GM18499 (cell line): Measurements from ENCODE around the gene CAMTA1.

ENCODE experiments used
- ATAC-seq: cut with Tn5 transposase; IDR thresholded peaks from one replicate; pipeline ENCODE4 v1.9.1; 2021; ENCODE audit warnings: moderate number of reproducible peaks; ENCODE audit not compliant: insufficient read depth, unreplicated experiment

Gene CAMTA1

GRCh38 chr1:7012461-7012924 is 227.2 kb downstream of the CAMTA1 start:
- ATAC-seq: no peak

- ATAC-seq: no peak
These were observed 228.8 kb downstream of the CAMTA1 start for GRCh38 chr1:7013833-7014639.

- ATAC-seq: no peak
These were observed 229.3 kb downstream of the CAMTA1 start for GRCh38 chr1:7014640-7014930.

GRCh38 chr1:7015022-7015421 is 229.8 kb downstream of the CAMTA1 start:
- no peak for ATAC-seq

- ATAC-seq: no peak
These were observed 233.1 kb downstream of the CAMTA1 start for GRCh38 chr1:7018351-7018750.

- no peak for ATAC-seq
These were observed 233.6 kb downstream of the CAMTA1 start for GRCh38 chr1:7018826-7019225.

GRCh38 chr1:7019510-7019909 is 234.3 kb downstream of the CAMTA1 start:
- ATAC-seq: no peak

- ATAC-seq: no peak
These were observed 236.8 kb downstream of the CAMTA1 start for GRCh38 chr1:7022058-7022457.

- ATAC-seq: no peak
These were observed 239.8 kb downstream of the CAMTA1 start for GRCh38 chr1:7025013-7025412.

GRCh38 chr1:7026169-7026568 is 240.9 kb downstream of the CAMTA1 start:
- no peak for ATAC-seq

- ATAC-seq: no peak
These were observed 247.7 kb downstream of the CAMTA1 start for GRCh38 chr1:7032992-7033391.

GRCh38 chr1:7036386-7036785 is 251.1 kb downstream of the CAMTA1 start:
- no peak for ATAC-seq

GRCh38 chr1:7039590-7040220 is 254.5 kb downstream of the CAMTA1 start:
- no peak for ATAC-seq

- no peak for ATAC-seq
These were observed 255.9 kb downstream of the CAMTA1 start for GRCh38 chr1:7040969-7041695.

GRCh38 chr1:7042322-7043190 is 257.3 kb downstream of the CAMTA1 start:
- no peak for ATAC-seq

- ATAC-seq: no peak
These were observed 257.9 kb downstream of the CAMTA1 start for GRCh38 chr1:7043191-7043549.

GRCh38 chr1:7043719-7044535 is 258.7 kb downstream of the CAMTA1 start:
- no peak for ATAC-seq

GRCh38 chr1:7045897-7046296 is 260.6 kb downstream of the CAMTA1 start:
- no peak for ATAC-seq

GRCh38 chr1:7046314-7046713 is 261.1 kb downstream of the CAMTA1 start:
- ATAC-seq: no peak

GRCh38 chr1:7046891-7047290 is 261.6 kb downstream of the CAMTA1 start:
- ATAC-seq: no peak
